SK-N-SH treated with all-trans-retinoic acid at 6 μM for 48 hours (cell line): ENCODE data around the gene PEX26.
A peak's percentile ranks its signal among the peaks of the same experiment; 100 is the strongest.
"Not testable (repeated sequence)": the region's sequence is repeated elsewhere in the genome, so short reads cannot be mapped to it uniquely, and the experiment has no call there.

Source experiments
- ATAC-seq: fragments of 200-7000 bp; cut with Tn5 transposase; 3 replicates; pipeline ENCODE4 v1.9.1; 2020; ENCODE audit warnings: mild to moderate bottlenecking, moderate library complexity
- ARNTL ChIP-seq: fragments of 450-650 bp; formaldehyde crosslinking; IDR thresholded peaks from 2 replicates; pipeline ENCODE4 v1.5.0; 2020; ENCODE audit warnings: low read depth, mild to moderate bottlenecking, moderate library complexity, borderline replicate concordance
- BACH2 ChIP-seq: fragments of 250-450 bp; sonication (Bioruptor Pico); IDR thresholded peaks from 2 replicates; pipeline ENCODE4 v1.9.0; 2021; ENCODE audit warnings: mild to moderate bottlenecking, borderline replicate concordance
- CSDC2 ChIP-seq: fragments of 250-450 bp; sonication (Bioruptor Pico); IDR thresholded peaks from 2 replicates; pipeline ENCODE4 v1.5.0; 2020; ENCODE audit warnings: mild to moderate bottlenecking, moderate library complexity
- ESRRG ChIP-seq: fragments of 250-450 bp; sonication (Bioruptor Pico); IDR thresholded peaks from 2 replicates; pipeline ENCODE4 v1.6.1; 2021; ENCODE audit warnings: mild to moderate bottlenecking
- GLIS3 ChIP-seq: fragments of 250-450 bp; sonication (Bioruptor Pico); IDR thresholded peaks from 2 replicates; pipeline ENCODE4 v1.5.0; 2020; ENCODE audit warnings: mild to moderate bottlenecking, moderate library complexity
- ISL1 ChIP-seq: fragments of 250-450 bp; sonication (Bioruptor Pico); IDR thresholded peaks from 2 replicates; pipeline ENCODE4 v2.1.2; 2022; ENCODE audit warnings: mild to moderate bottlenecking, moderate library complexity
- PPARA ChIP-seq: fragments of 250-450 bp; sonication (Bioruptor Pico); IDR thresholded peaks from 2 replicates; pipeline ENCODE4 v1.5.0; 2020; ENCODE audit warnings: mild to moderate bottlenecking, borderline replicate concordance
- RARB ChIP-seq: fragments of 250-450 bp; sonication (Bioruptor Pico); IDR thresholded peaks from 2 replicates; pipeline ENCODE4 v1.8.0; 2021; ENCODE audit warnings: mild to moderate bottlenecking, moderate library complexity
- SNAI2 ChIP-seq: fragments of 250-450 bp; sonication (Bioruptor Pico); IDR thresholded peaks from 2 replicates; pipeline ENCODE4 v1.5.0; 2020; ENCODE audit warnings: mild to moderate bottlenecking, moderate library complexity
- TCF4 ChIP-seq: fragments of 250-450 bp; sonication (Bioruptor Pico); IDR thresholded peaks from 2 replicates; pipeline ENCODE4 v1.8.0; 2021; ENCODE audit warnings: mild to moderate bottlenecking, moderate library complexity, borderline replicate concordance
- ZC3H10 ChIP-seq: fragments of 250-450 bp; sonication (Bioruptor Pico); IDR thresholded peaks from 2 replicates; pipeline ENCODE4 v1.5.1; 2021; ENCODE audit warnings: mild to moderate bottlenecking, moderate library complexity
- ZFP30 ChIP-seq: fragments of 450-650 bp; formaldehyde crosslinking; IDR thresholded peaks from 2 replicates; pipeline ENCODE4 v1.5.0; 2022; ENCODE audit warnings: mild to moderate bottlenecking, moderate library complexity
- ZNF565 ChIP-seq: fragments of 450-650 bp; formaldehyde crosslinking; conservative IDR thresholded peaks from 2 replicates; pipeline ENCODE4 v1.5.0; 2020; ENCODE audit warnings: low read depth, mild to moderate bottlenecking, moderate library complexity
- ZNF70 ChIP-seq: fragments of 450-650 bp; formaldehyde crosslinking; IDR thresholded peaks from 2 replicates; pipeline ENCODE4 v1.5.0; 2020; ENCODE audit warnings: mild to moderate bottlenecking, moderate library complexity
- ZNF8 ChIP-seq: fragments of 450-650 bp; formaldehyde crosslinking; IDR thresholded peaks from 2 replicates; pipeline ENCODE4 v1.5.0; 2020; ENCODE audit warnings: mild to moderate bottlenecking, moderate library complexity
- TF ChIP-seq, protein P1 (sequence below): fragments of 250-450 bp; sonication (Bioruptor Pico); IDR thresholded peaks from 2 replicates; pipeline ENCODE4 v1.5.0; 2020; ENCODE audit warnings: mild to moderate bottlenecking, moderate library complexity
- TF ChIP-seq, protein P2 (sequence below): fragments of 250-450 bp; sonication (Bioruptor Pico); IDR thresholded peaks from 2 replicates; pipeline ENCODE4 v1.8.0; 2021; ENCODE audit warnings: low read depth, mild to moderate bottlenecking, moderate library complexity, borderline replicate concordance
- TF ChIP-seq, protein P3 (sequence below): fragments of 250-450 bp; sonication (Bioruptor Pico); IDR thresholded peaks from 2 replicates; pipeline ENCODE4 v1.8.0; 2020; ENCODE audit warnings: mild to moderate bottlenecking, moderate library complexity, borderline replicate concordance
- TF ChIP-seq, protein P4 (sequence below): fragments of 250-450 bp; sonication (Bioruptor Pico); IDR thresholded peaks from 2 replicates; pipeline ENCODE4 v1.5.1; 2021; ENCODE audit warnings: mild to moderate bottlenecking, moderate library complexity
- TF ChIP-seq, protein P5 (sequence below): fragments of 250-450 bp; sonication (Bioruptor Pico); IDR thresholded peaks from 2 replicates; pipeline ENCODE4 v1.5.1; 2020; ENCODE audit warnings: low read depth, mild to moderate bottlenecking, moderate library complexity

PEX26 gene

DNA sequence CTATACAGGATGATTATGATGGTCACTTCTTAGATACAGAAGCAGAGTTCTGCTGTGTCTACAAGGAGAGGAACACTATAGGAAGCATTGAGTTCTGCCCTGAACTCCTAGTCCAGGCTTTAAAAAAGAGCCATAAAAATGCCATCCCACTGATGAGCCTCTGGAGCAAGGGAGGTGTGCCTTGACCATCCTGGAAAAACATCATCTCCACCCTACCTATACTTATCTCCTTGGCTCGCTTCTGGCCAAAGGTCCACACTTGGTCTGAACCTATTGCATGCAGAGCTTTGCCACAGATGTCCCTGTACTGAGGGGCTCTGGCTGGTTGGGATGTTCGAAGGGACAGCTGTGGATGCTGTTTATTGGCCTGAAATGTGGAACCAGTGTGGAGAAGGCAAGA is 4.3 kb upstream of the PEX26 start:
- ATAC-seq, result no peak
- TF ChIP-seq PPARA (CRISPR knock-in tag), result no peak
- no peak for TF ChIP-seq ZNF8 (CRISPR knock-in tag)
- no peak for TF ChIP-seq RARB (CRISPR knock-in tag)
- TF ChIP-seq ESRRG (CRISPR knock-in tag), result no peak
- TF ChIP-seq, all 23 proteins: peak for 0

DNA sequence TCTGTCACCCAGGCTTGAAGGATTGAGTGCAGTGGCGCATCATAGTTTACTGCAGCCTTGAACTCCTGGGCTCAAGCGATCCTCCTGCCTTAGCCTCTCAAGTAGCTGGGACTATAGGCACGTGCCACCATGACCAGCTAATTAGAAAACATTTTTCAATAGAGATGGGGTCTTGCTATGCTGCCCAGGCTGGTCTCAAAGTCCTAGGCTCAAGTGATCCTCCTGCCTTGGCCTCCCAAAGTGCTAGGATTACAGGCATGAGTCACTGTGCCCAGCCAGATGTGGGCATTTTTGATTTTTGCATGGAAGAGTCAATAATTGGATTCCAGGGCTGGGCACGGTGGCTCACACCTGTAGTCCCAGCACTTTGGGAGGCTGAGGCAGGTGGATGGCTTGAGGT is 3.9 kb upstream of the PEX26 start:
- ATAC-seq, result not testable (repeated sequence)

DNA sequence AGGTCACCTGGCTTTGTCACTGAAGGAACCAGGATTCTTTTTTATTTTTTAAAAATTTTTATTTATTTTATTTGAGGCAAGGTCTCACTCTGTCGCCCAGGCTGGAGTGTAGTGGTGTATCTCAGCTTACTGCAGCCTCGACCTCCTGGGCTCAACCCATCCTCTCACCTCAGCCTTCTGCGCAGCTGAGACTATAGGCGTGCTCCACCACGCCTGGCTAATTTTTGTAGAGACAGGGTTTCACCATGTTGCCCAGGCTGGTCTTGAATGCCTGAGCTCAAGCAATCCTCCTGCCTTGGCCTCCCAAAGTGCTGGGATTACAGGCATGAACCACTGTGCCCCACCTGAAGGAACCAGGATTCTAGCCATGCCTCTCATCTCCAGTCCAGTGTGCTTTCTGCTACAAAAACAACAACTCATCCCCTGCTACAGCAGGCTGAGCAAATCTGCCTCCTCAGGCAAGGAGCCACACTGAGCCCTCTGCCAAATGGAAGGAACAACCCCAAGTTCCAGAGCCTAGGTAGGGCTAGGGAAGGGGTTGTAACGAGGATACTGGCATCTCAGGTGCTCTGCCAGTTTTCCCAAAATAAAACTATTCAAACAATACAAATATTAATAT is 2.6 kb upstream of the PEX26 start:
- ATAC-seq, result no peak

DNA sequence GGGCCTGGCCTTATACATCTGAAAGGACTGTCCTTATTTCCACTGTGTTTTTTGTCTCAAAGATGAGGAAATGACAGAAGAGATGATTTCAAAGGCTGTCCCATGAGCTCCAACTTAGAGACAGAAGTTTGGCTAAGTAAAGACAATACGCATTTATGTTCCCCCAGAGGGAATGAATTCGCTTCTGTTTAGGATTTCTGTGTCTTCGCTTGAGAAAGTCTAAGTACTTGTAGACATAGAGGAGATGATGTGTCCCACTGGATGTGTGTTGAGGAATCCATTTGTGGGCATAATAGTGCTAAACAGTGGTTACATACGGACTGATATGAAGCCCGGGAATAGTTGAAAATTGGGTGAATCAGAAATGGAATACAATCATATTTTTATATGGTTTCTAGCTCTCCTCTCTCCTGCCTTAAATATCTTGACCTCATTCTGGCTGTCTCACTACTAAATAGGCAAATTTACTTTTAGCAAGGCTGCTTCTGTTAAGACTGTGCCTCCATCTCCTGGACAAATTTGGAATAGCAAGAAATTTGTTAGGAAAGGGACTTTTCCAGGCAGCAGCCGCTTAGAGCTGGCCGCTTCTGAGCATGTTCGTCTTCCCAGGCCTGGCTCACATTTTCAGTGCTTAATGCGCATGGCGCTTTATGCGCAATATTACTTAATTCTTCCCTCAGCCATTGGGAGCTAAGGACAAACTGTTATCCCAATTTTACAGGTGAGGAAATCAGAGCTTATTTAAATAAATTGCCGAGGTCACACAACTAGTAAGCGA is 1.9 kb upstream of the PEX26 start:
- ATAC-seq, result peak; percentile 59
- TF ChIP-seq ZNF70 (no peak), ZFP30 (no peak), GLIS3 (CRISPR knock-in tag) (no peak), ISL1 (CRISPR knock-in tag) (no peak), ZC3H10 (CRISPR knock-in tag) (no peak), BACH2 (CRISPR knock-in tag) (no peak), ZNF8 (CRISPR knock-in tag) (no peak), SNAI2 (CRISPR knock-in tag) (no peak), RARB (CRISPR knock-in tag) (no peak), TCF4 (CRISPR knock-in tag) (no peak), ARNTL (no peak), CSDC2 (CRISPR knock-in tag) (no peak), PPARA (CRISPR knock-in tag) (no peak), ZNF565 (CRISPR knock-in tag) (no peak), ESRRG (CRISPR knock-in tag) (no peak)
- TF ChIP-seq, protein P1, sequence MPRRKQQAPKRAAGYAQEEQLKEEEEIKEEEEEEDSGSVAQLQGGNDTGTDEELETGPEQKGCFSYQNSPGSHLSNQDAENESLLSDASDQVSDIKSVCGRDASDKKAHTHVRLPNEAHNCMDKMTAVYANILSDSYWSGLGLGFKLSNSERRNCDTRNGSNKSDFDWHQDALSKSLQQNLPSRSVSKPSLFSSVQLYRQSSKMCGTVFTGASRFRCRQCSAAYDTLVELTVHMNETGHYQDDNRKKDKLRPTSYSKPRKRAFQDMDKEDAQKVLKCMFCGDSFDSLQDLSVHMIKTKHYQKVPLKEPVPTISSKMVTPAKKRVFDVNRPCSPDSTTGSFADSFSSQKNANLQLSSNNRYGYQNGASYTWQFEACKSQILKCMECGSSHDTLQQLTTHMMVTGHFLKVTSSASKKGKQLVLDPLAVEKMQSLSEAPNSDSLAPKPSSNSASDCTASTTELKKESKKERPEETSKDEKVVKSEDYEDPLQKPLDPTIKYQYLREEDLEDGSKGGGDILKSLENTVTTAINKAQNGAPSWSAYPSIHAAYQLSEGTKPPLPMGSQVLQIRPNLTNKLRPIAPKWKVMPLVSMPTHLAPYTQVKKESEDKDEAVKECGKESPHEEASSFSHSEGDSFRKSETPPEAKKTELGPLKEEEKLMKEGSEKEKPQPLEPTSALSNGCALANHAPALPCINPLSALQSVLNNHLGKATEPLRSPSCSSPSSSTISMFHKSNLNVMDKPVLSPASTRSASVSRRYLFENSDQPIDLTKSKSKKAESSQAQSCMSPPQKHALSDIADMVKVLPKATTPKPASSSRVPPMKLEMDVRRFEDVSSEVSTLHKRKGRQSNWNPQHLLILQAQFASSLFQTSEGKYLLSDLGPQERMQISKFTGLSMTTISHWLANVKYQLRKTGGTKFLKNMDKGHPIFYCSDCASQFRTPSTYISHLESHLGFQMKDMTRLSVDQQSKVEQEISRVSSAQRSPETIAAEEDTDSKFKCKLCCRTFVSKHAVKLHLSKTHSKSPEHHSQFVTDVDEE, result no peak
- TF ChIP-seq, protein P2, sequence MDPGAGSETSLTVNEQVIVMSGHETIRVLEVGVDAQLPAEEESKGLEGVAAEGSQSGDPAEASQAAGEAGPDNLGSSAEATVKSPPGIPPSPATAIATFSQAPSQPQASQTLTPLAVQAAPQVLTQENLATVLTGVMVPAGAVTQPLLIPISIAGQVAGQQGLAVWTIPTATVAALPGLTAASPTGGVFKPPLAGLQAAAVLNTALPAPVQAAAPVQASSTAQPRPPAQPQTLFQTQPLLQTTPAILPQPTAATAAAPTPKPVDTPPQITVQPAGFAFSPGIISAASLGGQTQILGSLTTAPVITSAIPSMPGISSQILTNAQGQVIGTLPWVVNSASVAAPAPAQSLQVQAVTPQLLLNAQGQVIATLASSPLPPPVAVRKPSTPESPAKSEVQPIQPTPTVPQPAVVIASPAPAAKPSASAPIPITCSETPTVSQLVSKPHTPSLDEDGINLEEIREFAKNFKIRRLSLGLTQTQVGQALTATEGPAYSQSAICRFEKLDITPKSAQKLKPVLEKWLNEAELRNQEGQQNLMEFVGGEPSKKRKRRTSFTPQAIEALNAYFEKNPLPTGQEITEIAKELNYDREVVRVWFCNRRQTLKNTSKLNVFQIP (CRISPR knock-in tag), result no peak
- TF ChIP-seq, protein P3, sequence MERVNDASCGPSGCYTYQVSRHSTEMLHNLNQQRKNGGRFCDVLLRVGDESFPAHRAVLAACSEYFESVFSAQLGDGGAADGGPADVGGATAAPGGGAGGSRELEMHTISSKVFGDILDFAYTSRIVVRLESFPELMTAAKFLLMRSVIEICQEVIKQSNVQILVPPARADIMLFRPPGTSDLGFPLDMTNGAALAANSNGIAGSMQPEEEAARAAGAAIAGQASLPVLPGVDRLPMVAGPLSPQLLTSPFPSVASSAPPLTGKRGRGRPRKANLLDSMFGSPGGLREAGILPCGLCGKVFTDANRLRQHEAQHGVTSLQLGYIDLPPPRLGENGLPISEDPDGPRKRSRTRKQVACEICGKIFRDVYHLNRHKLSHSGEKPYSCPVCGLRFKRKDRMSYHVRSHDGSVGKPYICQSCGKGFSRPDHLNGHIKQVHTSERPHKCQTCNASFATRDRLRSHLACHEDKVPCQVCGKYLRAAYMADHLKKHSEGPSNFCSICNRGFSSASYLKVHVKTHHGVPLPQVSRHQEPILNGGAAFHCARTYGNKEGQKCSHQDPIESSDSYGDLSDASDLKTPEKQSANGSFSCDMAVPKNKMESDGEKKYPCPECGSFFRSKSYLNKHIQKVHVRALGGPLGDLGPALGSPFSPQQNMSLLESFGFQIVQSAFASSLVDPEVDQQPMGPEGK (CRISPR knock-in tag), result no peak
- TF ChIP-seq, protein P4, sequence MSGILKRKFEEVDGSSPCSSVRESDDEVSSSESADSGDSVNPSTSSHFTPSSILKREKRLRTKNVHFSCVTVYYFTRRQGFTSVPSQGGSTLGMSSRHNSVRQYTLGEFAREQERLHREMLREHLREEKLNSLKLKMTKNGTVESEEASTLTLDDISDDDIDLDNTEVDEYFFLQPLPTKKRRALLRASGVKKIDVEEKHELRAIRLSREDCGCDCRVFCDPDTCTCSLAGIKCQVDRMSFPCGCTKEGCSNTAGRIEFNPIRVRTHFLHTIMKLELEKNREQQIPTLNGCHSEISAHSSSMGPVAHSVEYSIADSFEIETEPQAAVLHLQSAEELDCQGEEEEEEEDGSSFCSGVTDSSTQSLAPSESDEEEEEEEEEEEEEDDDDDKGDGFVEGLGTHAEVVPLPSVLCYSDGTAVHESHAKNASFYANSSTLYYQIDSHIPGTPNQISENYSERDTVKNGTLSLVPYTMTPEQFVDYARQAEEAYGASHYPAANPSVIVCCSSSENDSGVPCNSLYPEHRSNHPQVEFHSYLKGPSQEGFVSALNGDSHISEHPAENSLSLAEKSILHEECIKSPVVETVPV (CRISPR knock-in tag), result no peak
- TF ChIP-seq, protein P5, sequence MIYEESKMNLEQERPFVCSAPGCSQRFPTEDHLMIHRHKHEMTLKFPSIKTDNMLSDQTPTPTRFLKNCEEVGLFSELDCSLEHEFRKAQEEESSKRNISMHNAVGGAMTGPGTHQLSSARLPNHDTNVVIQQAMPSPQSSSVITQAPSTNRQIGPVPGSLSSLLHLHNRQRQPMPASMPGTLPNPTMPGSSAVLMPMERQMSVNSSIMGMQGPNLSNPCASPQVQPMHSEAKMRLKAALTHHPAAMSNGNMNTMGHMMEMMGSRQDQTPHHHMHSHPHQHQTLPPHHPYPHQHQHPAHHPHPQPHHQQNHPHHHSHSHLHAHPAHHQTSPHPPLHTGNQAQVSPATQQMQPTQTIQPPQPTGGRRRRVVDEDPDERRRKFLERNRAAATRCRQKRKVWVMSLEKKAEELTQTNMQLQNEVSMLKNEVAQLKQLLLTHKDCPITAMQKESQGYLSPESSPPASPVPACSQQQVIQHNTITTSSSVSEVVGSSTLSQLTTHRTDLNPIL (CRISPR knock-in tag), result no peak

More for the DNA sequence above, 2.6 kb upstream of the PEX26 start:
- TF ChIP-seq SNAI2 (CRISPR knock-in tag) (no peak), ZNF565 (CRISPR knock-in tag) (no peak), ESRRG (CRISPR knock-in tag) (no peak), ISL1 (CRISPR knock-in tag) (no peak), RARB (CRISPR knock-in tag) (no peak)
- TF ChIP-seq, all 23 proteins: peak for 0
